Endothelial cell of umbilical vein (primary cell): ENCODE measurements around the gene DRC1. TPM values are rescaled to one million over a fixed set of nuclear protein-coding genes. Genes with fewer than 3 reads are reported as not detected.

Source experiments
- BruUV-seq: library from RNA; stranded (reverse); fragments of 400-500 nt; replicated peaks from 2 replicates; lab custom pipeline; 2021; lab: Mats Ljungman, UMichigan
- CTCF ChIA-PET: fragments of 300-600, 350-600 bp; sonication (Branson Sonifier 250); formaldehyde crosslinking; loops from one replicate; lab custom pipeline; 2021; ENCODE audit warnings: antibody characterized with exemption, inconsistent platforms; lab: Charles Lee
- POLR2A ChIA-PET: fragments of 300-600, 350-600 bp; sonication (Branson Sonifier 250); formaldehyde crosslinking; loops from one replicate; lab custom pipeline; 2021; ENCODE audit warnings: antibody characterized with exemption, inconsistent platforms; lab: Charles Lee
- DNase-seq: peaks from one replicate; pipeline ENCODE4 v3.0.0-alpha.2; 2011; ENCODE audit warnings: low read depth, low spot score
- FAIRE-seq: peaks from 2 replicates; lab custom pipeline; 2011; peaks lifted over from hg19 to GRCh38; lab: Jason Lieb, UNC
- H2AFZ ChIP-seq: 2 replicates; pipeline ENCODE4 v1.6.0; 2012; ENCODE audit warnings: low read depth, low read length, control low read depth, inconsistent platforms
- H3K27ac ChIP-seq: 2 replicates; pipeline ENCODE4 v1.5.1; 2011; ENCODE audit warnings: low read depth, mild to moderate bottlenecking, control low read depth, low read length, moderate library complexity; ENCODE audit not compliant: insufficient read depth
- H3K27me3 ChIP-seq, 2 experiments: 2 replicates each; pipeline versions ENCODE4 v1.6.0 to v1.6.1; 2011; ENCODE audit warnings: low read length in 2 of 2, mixed read lengths in 1 of 2; ENCODE audit not compliant: control insufficient read depth in 2 of 2, insufficient read depth in 2 of 2
- H3K36me3 ChIP-seq, 2 experiments: 2 replicates in 1 of 2; 3 replicates in 1 of 2; pipeline ENCODE4 v1.5.1; 2011; ENCODE audit warnings: low read length in 2 of 2, mild to moderate bottlenecking in 1 of 2, moderate library complexity in 1 of 2; ENCODE audit not compliant: control insufficient read depth in 2 of 2, insufficient read depth in 2 of 2; ENCODE audit errors: extremely low read depth in 1 of 2
- H3K4me1 ChIP-seq: 3 replicates; pipeline ENCODE4 v1.5.1; 2011; ENCODE audit warnings: mild to moderate bottlenecking, low read length; ENCODE audit not compliant: control insufficient read depth, insufficient read depth; ENCODE audit errors: extremely low read depth
- H3K4me2 ChIP-seq: 2 replicates; pipeline ENCODE4 v1.6.1; 2011; ENCODE audit warnings: low read length, control low read depth, mixed read lengths; ENCODE audit not compliant: insufficient read depth
- H3K4me3 ChIP-seq, 3 experiments: fragments of 200-600 bp in 1 of 3; sonication (generic), shearing (Covaris generic) in 1 of 3; replicated peaks in 1 of 3; 2 replicates each; pipeline ENCODE4 v1.5.1; 2011 to 2016; ENCODE audit warnings: control low read depth in 3 of 3, low read length in 3 of 3, mild to moderate bottlenecking in 2 of 3, inconsistent platforms in 1 of 3, low read depth in 1 of 3, moderate library complexity in 1 of 3; ENCODE audit not compliant: insufficient read depth in 1 of 3
- H3K79me2 ChIP-seq: 2 replicates; pipeline ENCODE4 v1.6.0; 2012; ENCODE audit warnings: low read length, inconsistent platforms; ENCODE audit not compliant: control insufficient read depth, insufficient read depth
- H3K9ac ChIP-seq: replicated peaks from 2 replicates; pipeline ENCODE3; 2011; ENCODE audit warnings: low read length, control low read depth; ENCODE audit not compliant: insufficient read depth; ENCODE audit errors: extremely low read depth
- H3K9me1 ChIP-seq: replicated peaks from 3 replicates; pipeline ENCODE4 v1.6.0; 2011; ENCODE audit warnings: mild to moderate bottlenecking, low read length; ENCODE audit not compliant: control insufficient read depth, insufficient read depth; ENCODE audit errors: extremely low read depth
- H3K9me3 ChIP-seq: replicated peaks from 2 replicates; pipeline ENCODE4 v1.5.1; 2012; ENCODE audit warnings: low read length, inconsistent platforms; ENCODE audit not compliant: control insufficient read depth, insufficient read depth
- H4K20me1 ChIP-seq: replicated peaks from 2 replicates; pipeline ENCODE3; 2011; ENCODE audit warnings: mild to moderate bottlenecking, low read length; ENCODE audit not compliant: control insufficient read depth, insufficient read depth; ENCODE audit errors: extremely low read depth
- EZH2 ChIP-seq: IDR thresholded peaks from 2 replicates; pipeline ENCODE4 v1.6.1; 2012; ENCODE audit warnings: borderline replicate concordance, low read depth, mild to moderate bottlenecking, moderate library complexity, low read length, inconsistent platforms; ENCODE audit not compliant: severe bottlenecking
- FOS ChIP-seq: IDR thresholded peaks from 2 replicates; pipeline ENCODE4 v1.6.1; 2011; ENCODE audit warnings: mild to moderate bottlenecking, low read length, moderate library complexity, borderline replicate concordance; ENCODE audit not compliant: insufficient read depth
- GATA2 ChIP-seq: IDR thresholded peaks from 2 replicates; pipeline ENCODE4 v1.7.0; 2011; ENCODE audit warnings: low read depth, mild to moderate bottlenecking, moderate library complexity, mixed read lengths, low read length; ENCODE audit not compliant: insufficient read length, insufficient read depth
- JUN ChIP-seq: IDR thresholded peaks from 2 replicates; pipeline ENCODE4 v1.6.1; 2011; ENCODE audit warnings: borderline replicate concordance, low read depth; ENCODE audit not compliant: insufficient read length, insufficient read depth
- MYC ChIP-seq: IDR thresholded peaks from one replicate; pipeline ENCODE4 v1.6.1; 2011; ENCODE audit warnings: mild to moderate bottlenecking, low read depth, low read length
- POLR2A ChIP-seq: IDR thresholded peaks from 2 replicates; pipeline ENCODE4 v1.6.1; 2012; ENCODE audit warnings: low read depth, mild to moderate bottlenecking, control low read depth, low read length
- POLR2AphosphoS5 ChIP-seq: IDR thresholded peaks from 2 replicates; pipeline ENCODE4 v1.6.1; 2012; ENCODE audit warnings: low read depth, mild to moderate bottlenecking, control low read depth, low read length, moderate library complexity; ENCODE audit not compliant: insufficient read depth
- dilution Hi-C: fragments of 300-500 bp; cut with MboI; formaldehyde crosslinking; loops from one replicate; pipeline ENCODE4 v1.15.0; 2019; ENCODE audit warnings: low sequenced_read_pairs; ENCODE audit not compliant: extremely low pct_ligation_motif_present
- intact Hi-C: fragments of 100-400 bp; cut with micrococcal nuclease; formaldehyde crosslinking; loops from one replicate; pipeline ENCODE4 v1.10.0; 2022
- polyA plus RNA-seq, 4 experiments: library from polyadenylated mRNA; depleted of rRNA in 3 of 4; stranded (reverse) in 3 of 4; unstranded in 1 of 4; fragments of >200 nt; gene quantifications; 2 replicates each; pipeline versions ENCODE4 v1.2.1 to v1.2.3, GENCODE V29; 2011 to 2012; ENCODE audit warnings: missing spikeins in 1 of 4
- total RNA-seq: library from RNA; stranded (reverse); gene quantifications from 2 replicates; pipeline ENCODE4 v1.2.3, GENCODE V29; 2021
- TF ChIP-seq, protein P1 (sequence below): IDR thresholded peaks from 2 replicates; pipeline ENCODE4 v1.6.1; 2011; ENCODE audit not compliant: insufficient read depth, insufficient read length
- TF ChIP-seq, protein P2 (sequence below), 2 donors: IDR thresholded peaks; 1 replicate in 1 of 2; 2 replicates in 1 of 2; pipeline ENCODE4 v1.5.1; 2011; ENCODE audit warnings: low read length in 2 of 2, mild to moderate bottlenecking in 2 of 2, moderate library complexity in 2 of 2, control low read depth in 1 of 2, inconsistent platforms in 1 of 2, low read depth in 1 of 2; ENCODE audit not compliant: insufficient read depth in 1 of 2; ENCODE audit errors: extremely low read depth in 1 of 2

The DRC1 gene
- total and polyA plus RNA-seq, 2 donors (not counting 3 experiments of a cell fraction or from before 2014, with no cell fraction given) = 0.44 TPM; not detected in 1

DNA sequence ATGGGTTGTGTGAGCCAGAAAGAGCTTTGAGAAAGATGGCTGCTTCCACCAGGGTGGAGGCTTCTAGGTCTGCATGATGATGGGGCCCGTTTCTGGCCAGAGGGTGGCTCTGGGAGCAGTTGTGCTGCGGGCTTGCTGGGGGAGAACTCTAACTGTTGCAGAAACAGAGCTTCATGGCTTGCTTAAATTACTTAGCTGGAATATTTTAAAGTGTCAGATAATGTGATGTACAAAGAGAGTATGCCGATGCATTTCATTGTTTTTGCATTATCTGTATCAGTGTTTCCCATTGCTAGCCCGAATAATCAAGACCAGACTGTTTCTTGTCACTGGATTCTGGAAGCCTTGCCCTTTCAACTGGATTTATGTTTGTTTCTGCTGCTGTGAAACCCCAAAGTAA, 6.3 kb upstream of the DRC1 start:
- Histone ChIP-seq H4K20me1 (no peaks in the 10 kb centered on the region), H3K9me1 (no peaks in the 10 kb centered on the region), H3K4me1 (no peaks in the 10 kb centered on the region), H3K27me3 (no peaks in the 10 kb centered on the region), H3K9me3 (no peaks in the 10 kb centered on the region), H3K79me2 (no peaks in the 10 kb centered on the region), H2AFZ (no peak overlapping the region), H3K4me2 (no peak overlapping the region), H3K36me3 (peaks cover 0 to 2% of the 10 kb centered on the region in 2 experiments), H3K9ac (no peak overlapping the region), H3K4me3 (no peak overlapping the region), H3K27ac (no peak overlapping the region)
- CTCF ChIA-PET = no interaction called here
- dilution Hi-C loops = no loop called here
- intact Hi-C loops = no loop called here
- POLR2A ChIA-PET = no interaction called here
- no peak for TF ChIP-seq JUN
- no peak for TF ChIP-seq GATA2
- TF ChIP-seq, protein P1, sequence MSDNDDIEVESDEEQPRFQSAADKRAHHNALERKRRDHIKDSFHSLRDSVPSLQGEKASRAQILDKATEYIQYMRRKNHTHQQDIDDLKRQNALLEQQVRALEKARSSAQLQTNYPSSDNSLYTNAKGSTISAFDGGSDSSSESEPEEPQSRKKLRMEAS = no peak
- TF ChIP-seq POLR2A = no peak
- TF ChIP-seq FOS = no peak
- no peak for TF ChIP-seq MYC
- no peak for TF ChIP-seq POLR2AphosphoS5
- TF ChIP-seq, protein P2, sequence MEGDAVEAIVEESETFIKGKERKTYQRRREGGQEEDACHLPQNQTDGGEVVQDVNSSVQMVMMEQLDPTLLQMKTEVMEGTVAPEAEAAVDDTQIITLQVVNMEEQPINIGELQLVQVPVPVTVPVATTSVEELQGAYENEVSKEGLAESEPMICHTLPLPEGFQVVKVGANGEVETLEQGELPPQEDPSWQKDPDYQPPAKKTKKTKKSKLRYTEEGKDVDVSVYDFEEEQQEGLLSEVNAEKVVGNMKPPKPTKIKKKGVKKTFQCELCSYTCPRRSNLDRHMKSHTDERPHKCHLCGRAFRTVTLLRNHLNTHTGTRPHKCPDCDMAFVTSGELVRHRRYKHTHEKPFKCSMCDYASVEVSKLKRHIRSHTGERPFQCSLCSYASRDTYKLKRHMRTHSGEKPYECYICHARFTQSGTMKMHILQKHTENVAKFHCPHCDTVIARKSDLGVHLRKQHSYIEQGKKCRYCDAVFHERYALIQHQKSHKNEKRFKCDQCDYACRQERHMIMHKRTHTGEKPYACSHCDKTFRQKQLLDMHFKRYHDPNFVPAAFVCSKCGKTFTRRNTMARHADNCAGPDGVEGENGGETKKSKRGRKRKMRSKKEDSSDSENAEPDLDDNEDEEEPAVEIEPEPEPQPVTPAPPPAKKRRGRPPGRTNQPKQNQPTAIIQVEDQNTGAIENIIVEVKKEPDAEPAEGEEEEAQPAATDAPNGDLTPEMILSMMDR (IDR thresholded peaks at IDR 0.05; ENCODE audit: extremely low read depth in 1 of 2, insufficient read depth in 1 of 2, low read depth in 1 of 2, low read length in 2 of 2) = no peak
- no peak for TF ChIP-seq EZH2
- DNase-seq (no peak), FAIRE-seq (no peak)
- no TSS peak for BruUV-seq
